ENCODE data around the gene ALAS1. TPM values are rescaled to one million over a fixed set of nuclear protein-coding genes. Genes with fewer than 3 reads are reported as not detected.

The ALAS1 gene
- total RNA-seq, 1 experiment from 2014 or later, result 89.4 TPM

DNA sequence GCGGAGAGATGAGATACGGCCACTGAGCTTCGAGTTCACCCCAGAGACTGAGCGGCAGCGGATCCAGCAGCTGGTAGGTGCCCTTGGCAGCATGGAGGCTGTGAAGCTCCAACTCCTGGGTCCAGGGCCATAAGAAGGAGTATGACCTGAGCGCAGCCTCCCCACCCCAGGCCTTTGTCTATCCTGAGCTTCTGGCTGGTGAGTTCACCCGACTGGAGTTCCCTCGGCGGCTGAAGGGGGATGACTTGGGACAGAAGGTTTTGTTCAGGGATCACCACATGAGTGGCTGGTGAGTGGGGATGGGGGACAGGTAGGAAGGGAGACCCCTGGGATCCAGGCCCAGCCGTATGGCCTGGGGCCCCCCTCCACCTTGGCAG lies 50.2 kb downstream of the ALAS1 start:
- Histone ChIP-seq H3K4me1 (ENCODE audit: control insufficient read depth, insufficient read depth, low read length) (no peaks in the 10 kb centered on the region; the same call in none of the 2 replicates), H3K27me3 (ENCODE audit: control insufficient read depth, insufficient read depth, low read length) (no peaks in the 10 kb centered on the region), H3K9me3 (ENCODE audit: control insufficient read depth, insufficient read depth, low read depth, low read length) (no peaks in the 10 kb centered on the region), H3K36me3 (ENCODE audit: control insufficient read depth, insufficient read depth, low read length) (no peaks in the 10 kb centered on the region), H3K4me3 (ENCODE audit: low read depth in 2 of 2, low read length in 2 of 2) (no peak overlapping the region), H3K27ac (ENCODE audit: low read length) (no peak overlapping the region)
- intact Hi-C loops (cut with micrococcal nuclease; ENCODE audit: unreplicated experiment) (no loop called here), in situ Hi-C loops (cut with HindIII; ENCODE audit: low pct_unique_long_range_greater_than_20kb, low sequenced_read_pairs) (no loop called here)
- no peak for ATAC-seq
- CTCF ChIA-PET, result interaction anchor here (1.4 kb wide), 1 partner anchor 28 kb away, joined by 3 read pairs; no protein-coding TSS in a partner anchor
- BruUV-seq (replicated peaks), result no TSS peak
- no peak for DNase-seq (ENCODE audit: low read depth, low spot score)
- POLR2A ChIA-PET, result no interaction called here
- TF ChIP-seq, protein P1, sequence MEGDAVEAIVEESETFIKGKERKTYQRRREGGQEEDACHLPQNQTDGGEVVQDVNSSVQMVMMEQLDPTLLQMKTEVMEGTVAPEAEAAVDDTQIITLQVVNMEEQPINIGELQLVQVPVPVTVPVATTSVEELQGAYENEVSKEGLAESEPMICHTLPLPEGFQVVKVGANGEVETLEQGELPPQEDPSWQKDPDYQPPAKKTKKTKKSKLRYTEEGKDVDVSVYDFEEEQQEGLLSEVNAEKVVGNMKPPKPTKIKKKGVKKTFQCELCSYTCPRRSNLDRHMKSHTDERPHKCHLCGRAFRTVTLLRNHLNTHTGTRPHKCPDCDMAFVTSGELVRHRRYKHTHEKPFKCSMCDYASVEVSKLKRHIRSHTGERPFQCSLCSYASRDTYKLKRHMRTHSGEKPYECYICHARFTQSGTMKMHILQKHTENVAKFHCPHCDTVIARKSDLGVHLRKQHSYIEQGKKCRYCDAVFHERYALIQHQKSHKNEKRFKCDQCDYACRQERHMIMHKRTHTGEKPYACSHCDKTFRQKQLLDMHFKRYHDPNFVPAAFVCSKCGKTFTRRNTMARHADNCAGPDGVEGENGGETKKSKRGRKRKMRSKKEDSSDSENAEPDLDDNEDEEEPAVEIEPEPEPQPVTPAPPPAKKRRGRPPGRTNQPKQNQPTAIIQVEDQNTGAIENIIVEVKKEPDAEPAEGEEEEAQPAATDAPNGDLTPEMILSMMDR (IDR thresholded peaks at IDR 0.05), result no peak
- no peak for TF ChIP-seq SIN3A (IDR thresholded peaks at IDR 0.05; ENCODE audit: borderline replicate concordance, insufficient read depth, low read depth, low read length)
- TF ChIP-seq, protein P2, sequence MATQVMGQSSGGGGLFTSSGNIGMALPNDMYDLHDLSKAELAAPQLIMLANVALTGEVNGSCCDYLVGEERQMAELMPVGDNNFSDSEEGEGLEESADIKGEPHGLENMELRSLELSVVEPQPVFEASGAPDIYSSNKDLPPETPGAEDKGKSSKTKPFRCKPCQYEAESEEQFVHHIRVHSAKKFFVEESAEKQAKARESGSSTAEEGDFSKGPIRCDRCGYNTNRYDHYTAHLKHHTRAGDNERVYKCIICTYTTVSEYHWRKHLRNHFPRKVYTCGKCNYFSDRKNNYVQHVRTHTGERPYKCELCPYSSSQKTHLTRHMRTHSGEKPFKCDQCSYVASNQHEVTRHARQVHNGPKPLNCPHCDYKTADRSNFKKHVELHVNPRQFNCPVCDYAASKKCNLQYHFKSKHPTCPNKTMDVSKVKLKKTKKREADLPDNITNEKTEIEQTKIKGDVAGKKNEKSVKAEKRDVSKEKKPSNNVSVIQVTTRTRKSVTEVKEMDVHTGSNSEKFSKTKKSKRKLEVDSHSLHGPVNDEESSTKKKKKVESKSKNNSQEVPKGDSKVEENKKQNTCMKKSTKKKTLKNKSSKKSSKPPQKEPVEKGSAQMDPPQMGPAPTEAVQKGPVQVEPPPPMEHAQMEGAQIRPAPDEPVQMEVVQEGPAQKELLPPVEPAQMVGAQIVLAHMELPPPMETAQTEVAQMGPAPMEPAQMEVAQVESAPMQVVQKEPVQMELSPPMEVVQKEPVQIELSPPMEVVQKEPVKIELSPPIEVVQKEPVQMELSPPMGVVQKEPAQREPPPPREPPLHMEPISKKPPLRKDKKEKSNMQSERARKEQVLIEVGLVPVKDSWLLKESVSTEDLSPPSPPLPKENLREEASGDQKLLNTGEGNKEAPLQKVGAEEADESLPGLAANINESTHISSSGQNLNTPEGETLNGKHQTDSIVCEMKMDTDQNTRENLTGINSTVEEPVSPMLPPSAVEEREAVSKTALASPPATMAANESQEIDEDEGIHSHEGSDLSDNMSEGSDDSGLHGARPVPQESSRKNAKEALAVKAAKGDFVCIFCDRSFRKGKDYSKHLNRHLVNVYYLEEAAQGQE (IDR thresholded peaks at IDR 0.05; ENCODE audit: insufficient read depth in 1 of 2, low read depth in 2 of 2, low read length in 1 of 2), result no peak
- no peak for TF ChIP-seq POLR2AphosphoS5 (IDR thresholded peaks at IDR 0.05; ENCODE audit: low read depth, low read length)
- no peak for TF ChIP-seq TCF7L2 (IDR thresholded peaks at IDR 0.05; ENCODE audit: low read depth, low read length)

DNA sequence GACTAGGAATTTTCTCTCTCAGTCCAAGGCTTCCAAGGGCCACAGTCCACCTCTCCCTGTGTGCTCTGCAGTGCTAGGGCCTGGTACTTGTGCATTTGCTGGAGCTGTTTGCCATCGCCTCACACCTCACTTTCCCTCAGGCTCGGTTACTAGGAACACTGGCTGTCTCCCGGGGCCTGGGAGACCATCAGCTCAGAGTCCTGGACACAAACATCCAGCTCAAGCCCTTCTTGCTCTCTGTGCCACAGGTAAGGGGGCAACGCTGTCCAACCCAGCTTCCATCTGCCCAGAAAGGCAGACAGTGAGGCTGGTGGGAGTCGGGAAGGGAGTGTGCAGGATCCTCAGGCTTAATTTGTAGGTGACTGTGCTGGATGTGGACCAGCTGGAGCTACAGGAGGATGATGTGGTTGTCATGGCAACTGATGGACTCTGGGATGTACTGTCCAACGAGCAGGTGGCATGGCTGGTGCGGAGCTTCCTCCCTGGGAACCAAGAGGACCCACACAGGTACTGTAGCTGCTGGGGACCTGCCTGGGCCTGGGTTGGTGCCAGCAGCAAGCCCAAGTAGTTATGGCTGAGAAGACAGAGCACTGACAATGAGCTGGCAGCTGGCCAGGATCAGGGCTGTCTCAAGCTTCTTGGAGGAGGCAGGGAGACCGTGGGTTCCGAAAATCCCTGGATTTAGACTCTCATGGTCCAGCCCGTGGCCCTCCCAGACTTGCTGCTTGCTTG lies 51.0 kb downstream of the ALAS1 start:
- Histone ChIP-seq H3K9me3 (ENCODE audit: control insufficient read depth, insufficient read depth, low read depth, low read length) (no peaks in the 10 kb centered on the region), H3K27ac (ENCODE audit: low read length) (no peak overlapping the region), H3K36me3 (ENCODE audit: control insufficient read depth, insufficient read depth, low read length) (no peaks in the 10 kb centered on the region), H3K27me3 (ENCODE audit: control insufficient read depth, insufficient read depth, low read length) (no peaks in the 10 kb centered on the region), H3K4me3 (ENCODE audit: low read depth in 2 of 2, low read length in 2 of 2) (no peak overlapping the region), H3K4me1 (ENCODE audit: control insufficient read depth, insufficient read depth, low read length) (no peaks in the 10 kb centered on the region; the same call in none of the 2 replicates)
- no peak for DNase-seq (ENCODE audit: low read depth, low spot score)
- BruUV-seq (replicated peaks), result no TSS peak
- ChIA-PET CTCF (interaction anchor here (0.7 to 1.4 kb wide), 2 partner anchors 18 to 29 kb away, joined by 3 read pairs; no protein-coding TSS in a partner anchor), POLR2A (no interaction called here)
- intact Hi-C loops (cut with micrococcal nuclease; ENCODE audit: unreplicated experiment), result no loop called here
- ATAC-seq, result no peak
- TF ChIP-seq POLR2AphosphoS5 (IDR thresholded peaks at IDR 0.05; ENCODE audit: low read depth, low read length) (no peak), TCF7L2 (IDR thresholded peaks at IDR 0.05; ENCODE audit: low read depth, low read length) (no peak), SIN3A (IDR thresholded peaks at IDR 0.05; ENCODE audit: borderline replicate concordance, insufficient read depth, low read depth, low read length) (no peak)
- TF ChIP-seq, protein P1 (IDR thresholded peaks at IDR 0.05), result no peak
- TF ChIP-seq, protein P2 (IDR thresholded peaks at IDR 0.05; ENCODE audit: insufficient read depth in 1 of 2, low read depth in 2 of 2, low read length in 1 of 2), result no peak
- in situ Hi-C loops (cut with HindIII; ENCODE audit: low pct_unique_long_range_greater_than_20kb, low sequenced_read_pairs), result no loop called here
